Gastroesophageal sphincter (tissue), 4 donors: ENCODE results near the gene TTLL12. TPM values are rescaled to one million over a fixed set of nuclear protein-coding genes. Genes with fewer than 3 reads are reported as not detected.

ENCODE experiments used
- ATAC-seq: fragments of 150-250 bp; one replicate; pipeline ENCODE4 v1.9.1; 2016; ENCODE audit warnings: mild to moderate bottlenecking, moderate library complexity
- H3K27ac ChIP-seq, 4 donors: fragments of 200-600 bp; sonication (generic) in 3 of 4; 1 replicate in 3 of 4; 2 replicates in 1 of 4; pipeline ENCODE4 v1.5.1; 2016 to 2019
- H3K27me3 ChIP-seq: fragments of 200-600 bp; sonication (generic); one replicate; pipeline ENCODE4 v1.5.1; 2019
- H3K36me3 ChIP-seq, 2 donors: fragments of 200-600 bp; sonication (generic); one replicate each; pipeline ENCODE4 v1.5.1; 2019; ENCODE audit warnings: control low read depth in 1 of 2
- H3K4me1 ChIP-seq, 3 donors: fragments of 200-600 bp; sonication (generic); 1 replicate in 2 of 3; 2 replicates in 1 of 3; pipeline ENCODE4 v1.5.1; 2016 to 2019; ENCODE audit warnings: control low read depth in 2 of 3
- H3K4me3 ChIP-seq, 2 donors: fragments of 200-600 bp; sonication (generic); one replicate each; pipeline ENCODE4 v1.5.1; 2019; ENCODE audit warnings: mild to moderate bottlenecking in 1 of 2, moderate library complexity in 1 of 2
- H3K9me3 ChIP-seq, 3 donors: fragments of 200-600 bp; sonication (generic); one replicate each; pipeline ENCODE4 v1.5.1; 2017 to 2019; ENCODE audit warnings: control low read depth in 2 of 3
- EP300 ChIP-seq: sonication (generic); formaldehyde crosslinking; IDR thresholded peaks from one replicate; pipeline ENCODE4 v1.6.1; 2017; ENCODE audit warnings: antibody characterized with exemption, mild to moderate bottlenecking
- POLR2A ChIP-seq, 2 donors: fragments of 450-650 bp; IDR thresholded peaks; one replicate each; pipeline ENCODE4 v1.6.1; 2017; ENCODE audit warnings: antibody characterized with exemption in 2 of 2, mild to moderate bottlenecking in 2 of 2, moderate library complexity in 1 of 2
- POLR2AphosphoS5 ChIP-seq: sonication (generic); formaldehyde crosslinking; IDR thresholded peaks from one replicate; pipeline ENCODE4 v1.6.1; 2017; ENCODE audit warnings: antibody characterized with exemption
- WGBS, 2 donors: methylation state at CpG; one replicate each; pipeline ENCODE4 v1.1.5; 2018; ENCODE audit warnings: low coverage in 1 of 2; 5-methylcytosine and 5-hydroxymethylcytosine counted together
- total RNA-seq, 4 donors: library from RNA; depleted of rRNA; stranded (reverse); fragments of >200 nt; gene quantifications; one replicate each; pipeline ENCODE4 v1.1.0, GENCODE V29; 2016
- TF ChIP-seq, protein P1 (sequence below), 4 experiments: fragments of 200-600 bp in 2 of 4; fragments of 450-650 bp in 2 of 4; sonication (generic) in 1 of 4; IDR thresholded peaks; one replicate each; pipeline ENCODE4 v1.5.1; 2017 to 2019; ENCODE audit warnings: antibody characterized with exemption in 4 of 4, mild to moderate bottlenecking in 2 of 4, moderate library complexity in 2 of 4

The TTLL12 gene
- total RNA-seq, 4 donors from 2014 or later = 20.8 to 34.5 (median 23.4) TPM

DNA sequence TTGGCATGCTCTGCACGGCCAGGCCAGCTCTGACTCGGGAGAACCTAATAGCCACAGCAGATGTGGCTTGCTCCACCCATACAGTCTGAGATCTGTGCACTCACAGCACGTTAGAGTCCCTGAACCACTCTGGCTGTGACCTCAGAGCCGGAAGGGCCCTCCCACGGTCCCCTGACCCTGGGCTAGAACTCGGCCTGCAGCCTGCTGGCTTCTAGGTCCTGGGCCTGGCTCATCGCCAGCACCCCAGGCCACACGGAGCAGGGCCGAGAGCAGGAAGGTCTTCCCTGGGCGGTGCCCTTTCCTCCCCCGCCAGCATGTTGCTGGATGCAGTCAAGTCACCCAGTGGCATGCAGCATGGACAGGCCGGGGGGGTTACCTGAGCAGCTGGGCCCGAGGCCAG is 35.3 kb upstream of the TTLL12 start:
- ATAC-seq = peak; percentile 67

DNA sequence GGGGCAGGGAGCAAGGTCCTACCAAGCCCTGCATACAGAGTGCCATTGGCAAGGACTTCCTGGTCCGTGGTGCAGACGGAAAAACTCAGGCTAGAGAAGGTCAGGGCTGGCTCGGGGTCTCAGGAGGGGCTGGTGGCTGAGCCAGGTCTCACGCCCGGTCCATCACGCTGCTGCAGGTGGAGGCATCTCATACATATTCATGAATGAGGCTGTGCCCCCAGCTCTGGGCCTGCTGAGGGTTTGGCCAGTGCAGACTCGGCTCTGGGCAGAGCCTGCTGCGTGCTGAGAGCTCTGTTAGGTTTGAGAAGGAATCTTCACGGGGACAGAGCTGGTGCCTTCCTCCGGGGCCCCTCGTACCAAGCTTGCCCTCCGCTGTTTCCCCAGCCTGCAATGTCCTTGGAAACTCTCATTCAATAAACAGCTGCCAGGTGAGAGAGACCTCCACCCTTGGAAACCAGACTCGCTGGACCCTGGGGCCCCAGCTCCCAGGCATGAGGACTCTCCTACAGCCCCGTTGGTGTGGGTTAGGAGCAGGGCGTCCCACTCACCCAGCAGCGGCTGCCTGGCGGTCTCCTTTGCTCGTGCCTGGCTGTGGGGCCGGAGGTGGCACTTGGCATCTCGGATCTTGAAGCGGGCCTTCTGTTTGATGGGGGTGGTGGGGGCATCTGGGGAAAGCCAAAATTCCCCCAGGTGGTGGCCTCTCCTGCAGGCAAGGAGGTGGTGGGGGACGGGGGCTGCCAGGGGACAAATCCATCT is 33.9 kb upstream of the TTLL12 start:
- peaks cover 0 to 84% of the 10 kb centered on the region in 2 donors for H3K36me3 ChIP-seq
- TF ChIP-seq, protein P1, sequence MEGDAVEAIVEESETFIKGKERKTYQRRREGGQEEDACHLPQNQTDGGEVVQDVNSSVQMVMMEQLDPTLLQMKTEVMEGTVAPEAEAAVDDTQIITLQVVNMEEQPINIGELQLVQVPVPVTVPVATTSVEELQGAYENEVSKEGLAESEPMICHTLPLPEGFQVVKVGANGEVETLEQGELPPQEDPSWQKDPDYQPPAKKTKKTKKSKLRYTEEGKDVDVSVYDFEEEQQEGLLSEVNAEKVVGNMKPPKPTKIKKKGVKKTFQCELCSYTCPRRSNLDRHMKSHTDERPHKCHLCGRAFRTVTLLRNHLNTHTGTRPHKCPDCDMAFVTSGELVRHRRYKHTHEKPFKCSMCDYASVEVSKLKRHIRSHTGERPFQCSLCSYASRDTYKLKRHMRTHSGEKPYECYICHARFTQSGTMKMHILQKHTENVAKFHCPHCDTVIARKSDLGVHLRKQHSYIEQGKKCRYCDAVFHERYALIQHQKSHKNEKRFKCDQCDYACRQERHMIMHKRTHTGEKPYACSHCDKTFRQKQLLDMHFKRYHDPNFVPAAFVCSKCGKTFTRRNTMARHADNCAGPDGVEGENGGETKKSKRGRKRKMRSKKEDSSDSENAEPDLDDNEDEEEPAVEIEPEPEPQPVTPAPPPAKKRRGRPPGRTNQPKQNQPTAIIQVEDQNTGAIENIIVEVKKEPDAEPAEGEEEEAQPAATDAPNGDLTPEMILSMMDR (IDR thresholded peaks at IDR 0.05) = no peak
- no peak for TF ChIP-seq EP300
- TF ChIP-seq POLR2A (IDR thresholded peaks at IDR 0.05) = no peak
- no peak for TF ChIP-seq POLR2AphosphoS5

More for the DNA sequence above, 35.3 kb upstream of the TTLL12 start:
- H3K27ac ChIP-seq = no peak overlapping the region
- no peak for TF ChIP-seq POLR2A (IDR thresholded peaks at IDR 0.05)
- TF ChIP-seq, protein P1 (IDR thresholded peaks at IDR 0.05) = no peak
- no peak for TF ChIP-seq EP300
- H3K4me3 ChIP-seq = no peak overlapping the region
- H3K36me3 ChIP-seq = peaks cover 0 to 90% of the 10 kb centered on the region in 2 donors
- H3K27me3 ChIP-seq = no peaks in the 10 kb centered on the region
- 83% methylated on average over 2 of the region's 13 CpGs; no CpG with 5 or more reads in 1 of the 2 donors for WGBS, 2 donors
- peaks cover 0 to 15% (median 0%) of the 10 kb centered on the region in 3 donors for H3K4me1 ChIP-seq
- H3K9me3 ChIP-seq = no peaks in the 10 kb centered on the region

DNA sequence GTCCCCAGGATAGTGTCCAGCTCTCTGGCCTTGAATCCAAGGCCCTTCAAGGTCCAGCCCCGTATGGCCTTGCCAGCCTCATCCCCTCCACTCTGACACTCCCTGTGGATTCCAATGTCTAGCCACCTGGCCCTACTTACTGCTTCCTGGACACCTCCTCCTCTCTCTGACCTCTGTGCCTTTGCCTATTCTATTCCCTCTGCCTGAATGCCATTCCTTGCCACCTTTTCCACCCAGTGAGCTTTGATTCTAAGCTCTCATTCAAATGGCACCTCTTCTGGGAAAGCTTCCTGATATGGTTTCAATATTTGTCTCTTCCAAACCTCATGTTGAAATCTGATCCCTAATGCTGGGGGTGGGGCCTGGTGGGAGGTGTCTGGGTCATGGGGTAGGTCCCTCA is 31.9 kb upstream of the TTLL12 start:
- no peak overlapping the region for H3K4me3 ChIP-seq
- ATAC-seq = no peak

More for the DNA sequence above, 33.9 kb upstream of the TTLL12 start:
- Histone ChIP-seq H3K9me3 (no peaks in the 10 kb centered on the region), H3K27me3 (no peaks in the 10 kb centered on the region), H3K4me3 (no peak overlapping the region), H3K4me1 (peaks cover 0 to 7% (median 0%) of the 10 kb centered on the region in 3 donors), H3K27ac (no peak overlapping the region)
- no CpG with 5 or more reads among the region's 22 CpGs for WGBS, 2 donors
- no peak for ATAC-seq

DNA sequence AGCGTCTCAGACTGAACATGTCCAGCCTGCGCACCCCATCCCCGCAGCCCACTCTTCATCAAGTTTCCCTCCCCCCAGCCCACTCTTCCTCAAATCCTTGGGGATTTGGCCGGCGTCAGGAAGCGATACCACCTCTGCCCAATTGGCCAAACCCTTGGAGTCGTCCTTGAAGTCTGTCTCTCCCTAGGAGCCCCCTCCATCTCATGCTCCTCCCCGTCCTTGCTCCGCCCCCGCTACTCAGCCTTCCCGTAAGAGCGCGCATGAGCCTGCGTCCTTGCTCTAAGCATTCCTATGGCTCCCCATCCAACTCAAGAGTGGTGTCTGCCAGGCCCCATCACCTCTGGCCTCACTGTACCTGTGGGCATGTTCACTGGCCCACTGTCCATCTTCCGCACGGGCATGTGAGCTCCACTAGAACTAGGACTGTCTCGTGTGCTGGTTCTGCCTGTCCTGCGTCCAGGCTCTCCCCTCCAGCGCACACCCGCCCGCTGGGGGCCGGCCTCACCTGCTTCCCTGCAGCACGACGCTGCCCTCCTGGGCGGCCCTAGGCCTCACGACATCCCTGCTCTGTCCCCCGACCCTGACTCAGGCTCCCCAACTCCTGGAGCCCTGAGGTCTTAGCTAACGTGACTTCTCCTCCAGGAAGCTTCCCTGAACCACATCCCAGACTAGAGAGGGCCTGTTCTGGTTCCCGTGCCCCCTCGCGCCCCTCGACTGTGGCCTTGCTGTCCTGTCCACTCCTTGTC is 30.5 kb upstream of the TTLL12 start:
- TF ChIP-seq, protein P1 (IDR thresholded peaks at IDR 0.05) = no peak
- no peak for TF ChIP-seq EP300
- no peak for TF ChIP-seq POLR2AphosphoS5
- H3K27ac ChIP-seq = no peak overlapping the region
- no peak for ATAC-seq
- no peak overlapping the region for H3K4me3 ChIP-seq
- 43 to 57% methylated on average over 12 to 16 of the region's 32 CpGs for WGBS, 2 donors
- peaks cover 0 to 93% of the 10 kb centered on the region in 2 donors for H3K36me3 ChIP-seq
- peaks cover 0 to 6% (median 0%) of the 10 kb centered on the region in 3 donors for H3K4me1 ChIP-seq
- H3K27me3 ChIP-seq = no peaks in the 10 kb centered on the region
- H3K9me3 ChIP-seq = no peaks in the 10 kb centered on the region

More for the DNA sequence above, 31.9 kb upstream of the TTLL12 start:
- Histone ChIP-seq H3K9me3 (no peaks in the 10 kb centered on the region), H3K36me3 (peaks cover 0 to 92% of the 10 kb centered on the region in 2 donors), H3K27me3 (no peaks in the 10 kb centered on the region), H3K4me1 (peaks cover 0 to 7% (median 0%) of the 10 kb centered on the region in 3 donors), H3K27ac (no peak overlapping the region)
- TF ChIP-seq, protein P1 (IDR thresholded peaks at IDR 0.05) = no peak
- no peak for TF ChIP-seq EP300
- no peak for TF ChIP-seq POLR2A (IDR thresholded peaks at IDR 0.05)
- no peak for TF ChIP-seq POLR2AphosphoS5
- 82% methylated on average over 1 of the region's 1 CpG; no CpG with 5 or more reads in 1 of the 2 donors for WGBS, 2 donors
